Endometrial microvascular endothelial cells (primary cell): Measurements from ENCODE around the gene BICDL2. TPM values are rescaled to one million over a fixed set of nuclear protein-coding genes. Genes with fewer than 3 reads are reported as not detected.
"Not testable (repeated sequence)": the region's sequence is repeated elsewhere in the genome, so short reads cannot be mapped to it uniquely, and the experiment has no call there.

Experiments
- in situ Hi-C: cut with HindIII; loops from 2 replicates; pipeline ENCODE4 v1.10.0; 2017; ENCODE audit warnings: low sequenced_read_pairs, low pct_unique_long_range_greater_than_20kb; ENCODE audit errors: inconsistent ontology term
- total RNA-seq: library from RNA; depleted of rRNA; stranded (reverse); fragments of >200 nt; gene quantifications from one replicate; pipeline ENCODE4 v1.2.3, GENCODE V29; 2015; ENCODE audit errors: inconsistent ontology term

Gene BICDL2
- total RNA-seq, 1 donor from 2014 or later = not detected

- in situ Hi-C loops = not testable (repeated sequence)
Measured at GRCh38 chr16:3052571-3053329, 16.0 kb upstream of the BICDL2 start.

GRCh38 chr16:3051494-3051893 lies 14.8 kb upstream of the BICDL2 start:
- in situ Hi-C loops = no loop called here

GRCh38 chr16:3051009-3051408 lies 14.3 kb upstream of the BICDL2 start:
- in situ Hi-C loops = no loop called here

- in situ Hi-C loops = no loop called here
Measured at GRCh38 chr16:3050487-3050886, 13.7 kb upstream of the BICDL2 start.

GRCh38 chr16:3049921-3050481 lies 13.3 kb upstream of the BICDL2 start:
- in situ Hi-C loops = no loop called here

GRCh38 chr16:3047387-3047720 lies 10.6 kb upstream of the BICDL2 start:
- in situ Hi-C loops = no loop called here

- in situ Hi-C loops = no loop called here
Measured at GRCh38 chr16:3046641-3047386, 10.1 kb upstream of the BICDL2 start.

GRCh38 chr16:3045758-3046640 lies 9.3 kb upstream of the BICDL2 start, which contains the start of gene MMP25:
MMP25 (plus strand) TSS chr16:3046561; CDS start chr16:3046918, 357 bp downstream.
- in situ Hi-C loops = no loop called here

- in situ Hi-C loops = no loop called here
Measured at GRCh38 chr16:3044708-3045107, 8.0 kb upstream of the BICDL2 start.

GRCh38 chr16:3042376-3042775 lies 5.6 kb upstream of the BICDL2 start:
- in situ Hi-C loops = no loop called here

GRCh38 chr16:3038896-3039295 lies 2.2 kb upstream of the BICDL2 start:
- in situ Hi-C loops = no loop called here

GRCh38 chr16:3038256-3038655 lies 1.5 kb upstream of the BICDL2 start:
- in situ Hi-C loops = no loop called here

GRCh38 chr16:3035972-3036725 lies 595 bp downstream of the BICDL2 start:
- in situ Hi-C loops = no loop called here

GRCh38 chr16:3035289-3035971 lies 1.3 kb downstream of the BICDL2 start:
- in situ Hi-C loops = no loop called here

GRCh38 chr16:3032624-3033023 lies 4.1 kb downstream of the BICDL2 start:
- in situ Hi-C loops = no loop called here

- in situ Hi-C loops = no loop called here
Measured at GRCh38 chr16:3030222-3031212, 6.2 kb downstream of the BICDL2 start.
